ENCODE measurements around the gene NDE1. TPM values are rescaled to one million over a fixed set of nuclear protein-coding genes. Genes with fewer than 3 reads are reported as not detected.

Gene NDE1
- total RNA-seq, 2 donors from 2014 or later: 60.5 to 69.2 TPM

GRCh38 chr16:15608398-15609285 lies 41.4 kb upstream of the NDE1 start:
- Histone ChIP-seq H3K27ac (ENCODE audit: low read depth, low read length) (no peak overlapping the region), H3K9ac (ENCODE audit: extremely low read depth, low read length, poor library complexity, severe bottlenecking) (no peak overlapping the region), H3K36me3 (ENCODE audit: control insufficient read depth, insufficient read depth, low read length) (peaks cover 66% of the 10 kb centered on the region), H3K4me1 (ENCODE audit: control insufficient read depth, insufficient read depth, low read length) (no peaks in the 10 kb centered on the region), H3K27me3 (ENCODE audit: control insufficient read depth, insufficient read depth, low read length, poor library complexity, severe bottlenecking) (no peaks in the 10 kb centered on the region), H3K9me3 (ENCODE audit: control insufficient read depth, low read length) (no peaks in the 10 kb centered on the region), H3K4me3 (ENCODE audit: low read length) (no peak overlapping the region)
- H3K9me3 Mint-ChIP-seq: no peaks in the 10 kb centered on the region
- no peaks in the 10 kb centered on the region for H3K27me3 Mint-ChIP-seq (ENCODE audit: insufficient read depth)
- no peak overlapping the region for H3K4me3 Mint-ChIP-seq
- peaks cover 74% of the 10 kb centered on the region for H3K36me3 Mint-ChIP-seq (ENCODE audit: low read depth)
- no peaks in the 10 kb centered on the region for H3K4me1 Mint-ChIP-seq
- no peak for DNase-seq
- no peak overlapping the region for H3K27ac Mint-ChIP-seq
- 95 to 97% methylated on average over 10 to 17 of the region's 19 CpGs for WGBS, 2 experiments (ENCODE audit: insufficient coverage in 1 of 2, insufficient read length in 1 of 2)
- TF ChIP-seq, protein P1, sequence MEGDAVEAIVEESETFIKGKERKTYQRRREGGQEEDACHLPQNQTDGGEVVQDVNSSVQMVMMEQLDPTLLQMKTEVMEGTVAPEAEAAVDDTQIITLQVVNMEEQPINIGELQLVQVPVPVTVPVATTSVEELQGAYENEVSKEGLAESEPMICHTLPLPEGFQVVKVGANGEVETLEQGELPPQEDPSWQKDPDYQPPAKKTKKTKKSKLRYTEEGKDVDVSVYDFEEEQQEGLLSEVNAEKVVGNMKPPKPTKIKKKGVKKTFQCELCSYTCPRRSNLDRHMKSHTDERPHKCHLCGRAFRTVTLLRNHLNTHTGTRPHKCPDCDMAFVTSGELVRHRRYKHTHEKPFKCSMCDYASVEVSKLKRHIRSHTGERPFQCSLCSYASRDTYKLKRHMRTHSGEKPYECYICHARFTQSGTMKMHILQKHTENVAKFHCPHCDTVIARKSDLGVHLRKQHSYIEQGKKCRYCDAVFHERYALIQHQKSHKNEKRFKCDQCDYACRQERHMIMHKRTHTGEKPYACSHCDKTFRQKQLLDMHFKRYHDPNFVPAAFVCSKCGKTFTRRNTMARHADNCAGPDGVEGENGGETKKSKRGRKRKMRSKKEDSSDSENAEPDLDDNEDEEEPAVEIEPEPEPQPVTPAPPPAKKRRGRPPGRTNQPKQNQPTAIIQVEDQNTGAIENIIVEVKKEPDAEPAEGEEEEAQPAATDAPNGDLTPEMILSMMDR (conservative IDR thresholded peaks at IDR 0.05): no peak

GRCh38 chr16:15609286-15609649 lies 40.8 kb upstream of the NDE1 start:
- Mint-ChIP-seq H3K9me3 (no peaks in the 10 kb centered on the region), H3K27ac (no peak overlapping the region), H3K4me3 (no peak overlapping the region), H3K36me3 (ENCODE audit: low read depth) (peaks cover 72% of the 10 kb centered on the region), H3K4me1 (no peaks in the 10 kb centered on the region), H3K27me3 (ENCODE audit: insufficient read depth) (no peaks in the 10 kb centered on the region)
- H3K27ac ChIP-seq (ENCODE audit: low read depth, low read length): no peak overlapping the region
- H3K9me3 ChIP-seq (ENCODE audit: control insufficient read depth, low read length): no peaks in the 10 kb centered on the region
- H3K4me1 ChIP-seq (ENCODE audit: control insufficient read depth, insufficient read depth, low read length): no peaks in the 10 kb centered on the region
- H3K4me3 ChIP-seq (ENCODE audit: low read length): no peak overlapping the region
- H3K36me3 ChIP-seq (ENCODE audit: control insufficient read depth, insufficient read depth, low read length): peaks cover 64% of the 10 kb centered on the region
- WGBS, 2 experiments (ENCODE audit: insufficient coverage in 1 of 2, insufficient read length in 1 of 2): 91 to 100% methylated on average over 1 to 6 of the region's 6 CpGs
- no peak for DNase-seq
- H3K9ac ChIP-seq (ENCODE audit: extremely low read depth, low read length, poor library complexity, severe bottlenecking): no peak overlapping the region
- TF ChIP-seq, protein P1 (conservative IDR thresholded peaks at IDR 0.05): no peak
- H3K27me3 ChIP-seq (ENCODE audit: control insufficient read depth, insufficient read depth, low read length, poor library complexity, severe bottlenecking): no peaks in the 10 kb centered on the region

- Mint-ChIP-seq H3K27me3 (ENCODE audit: insufficient read depth) (no peaks in the 10 kb centered on the region), H3K4me1 (no peaks in the 10 kb centered on the region), H3K27ac (no peak overlapping the region), H3K4me3 (no peak overlapping the region), H3K36me3 (ENCODE audit: low read depth) (peaks cover 74% of the 10 kb centered on the region), H3K9me3 (no peaks in the 10 kb centered on the region)
- WGBS, 2 experiments (ENCODE audit: insufficient coverage in 1 of 2, insufficient read length in 1 of 2): 93 to 97% methylated on average over 10 of the region's 10 CpGs
- H3K4me3 ChIP-seq (ENCODE audit: low read length): no peak overlapping the region
- peaks cover 65% of the 10 kb centered on the region for H3K36me3 ChIP-seq (ENCODE audit: control insufficient read depth, insufficient read depth, low read length)
- H3K9me3 ChIP-seq (ENCODE audit: control insufficient read depth, low read length): no peaks in the 10 kb centered on the region
- no peaks in the 10 kb centered on the region for H3K27me3 ChIP-seq (ENCODE audit: control insufficient read depth, insufficient read depth, low read length, poor library complexity, severe bottlenecking)
- no peak overlapping the region for H3K27ac ChIP-seq (ENCODE audit: low read depth, low read length)
- no peak overlapping the region for H3K9ac ChIP-seq (ENCODE audit: extremely low read depth, low read length, poor library complexity, severe bottlenecking)
- DNase-seq: no peak
- H3K4me1 ChIP-seq (ENCODE audit: control insufficient read depth, insufficient read depth, low read length): no peaks in the 10 kb centered on the region
- TF ChIP-seq, protein P1 (conservative IDR thresholded peaks at IDR 0.05): no peak
Observed at GRCh38 chr16:15610369-15610871, 39.6 kb upstream of the NDE1 start.
